MM.1S (cell line): Measurements from ENCODE around the gene UNC93B1.

ENCODE experiments used
- DNase-seq: peaks from one replicate; pipeline ENCODE4 v3.0.0-alpha.2; 2015
- H2AFZ ChIP-seq: fragments of 300-600 bp; sonication (generic); 2 replicates; pipeline ENCODE4 v1.6.0; 2016; ENCODE audit warnings: antibody characterized with exemption, low read length
- H3F3A ChIP-seq: fragments of 300-600 bp; sonication (generic); 2 replicates; pipeline ENCODE4 v1.6.1; 2016; ENCODE audit warnings: mild to moderate bottlenecking, antibody characterized with exemption, low read length, moderate library complexity, mixed read lengths; ENCODE audit not compliant: insufficient read depth
- H3K27ac ChIP-seq: fragments of 300-600 bp; sonication (generic); 2 replicates; pipeline ENCODE4 v1.5.1; 2016; ENCODE audit warnings: mild to moderate bottlenecking, low read length
- H3K27me3 ChIP-seq: fragments of 300-600 bp; sonication (generic); replicated peaks from 2 replicates; pipeline ENCODE4 v1.6.0; 2016; ENCODE audit warnings: low read length; ENCODE audit not compliant: insufficient read depth
- H3K36me3 ChIP-seq: fragments of 300-600 bp; sonication (generic); replicated peaks from 2 replicates; pipeline ENCODE4 v1.6.1; 2016; ENCODE audit warnings: mild to moderate bottlenecking, low read length, mixed read lengths; ENCODE audit not compliant: insufficient read depth
- H3K4me1 ChIP-seq: fragments of 300-600 bp; sonication (generic); 2 replicates; pipeline ENCODE4 v1.6.1; 2016; ENCODE audit warnings: low read length, mixed read lengths
- H3K4me2 ChIP-seq: fragments of 300-600 bp; sonication (generic); 2 replicates; pipeline ENCODE4 v1.6.0; 2016; ENCODE audit warnings: low read depth, low read length
- H3K4me3 ChIP-seq: fragments of 300-600 bp; sonication (generic); 2 replicates; pipeline ENCODE4 v1.5.1; 2016; ENCODE audit warnings: low read length, mixed read lengths
- H3K79me2 ChIP-seq: fragments of 300-600 bp; sonication (generic); 2 replicates; pipeline ENCODE4 v1.6.1; 2016; ENCODE audit warnings: mixed run types, low read length, mixed read lengths
- H3K9ac ChIP-seq: fragments of 300-600 bp; sonication (generic); 2 replicates; pipeline ENCODE4 v1.6.1; 2016; ENCODE audit warnings: low read length, mixed read lengths
- H3K9me2 ChIP-seq: fragments of 300-600 bp; sonication (generic); replicated peaks from 2 replicates; pipeline ENCODE4 v1.6.1; 2016; ENCODE audit warnings: mild to moderate bottlenecking, low read length, mixed read lengths; ENCODE audit not compliant: insufficient read depth
- H3K9me3 ChIP-seq: fragments of 300-600 bp; sonication (generic); replicated peaks from 2 replicates; pipeline ENCODE4 v1.6.1; 2016; ENCODE audit warnings: mild to moderate bottlenecking, low read length, mixed read lengths; ENCODE audit not compliant: insufficient read depth
- H4K20me1 ChIP-seq: fragments of 300-600 bp; sonication (generic); 2 replicates; pipeline ENCODE4 v1.6.1; 2016; ENCODE audit warnings: mild to moderate bottlenecking, low read length, moderate library complexity, mixed read lengths; ENCODE audit not compliant: insufficient read depth
- EZH2 ChIP-seq: fragments of 300-600 bp; sonication (generic); optimal IDR thresholded peaks from 2 replicates; pipeline ENCODE3; 2017; ENCODE audit warnings: low read depth, mild to moderate bottlenecking, antibody characterized with exemption, low read length, mixed read lengths
- EZH2phosphoT487 ChIP-seq: fragments of 300-600 bp; sonication (generic); IDR thresholded peaks from 2 replicates; pipeline ENCODE4 v1.6.1; 2018; ENCODE audit warnings: antibody characterized with exemption, low read length
- TF ChIP-seq, protein P1 (sequence below): fragments of 300-600 bp; sonication (generic); IDR thresholded peaks from 2 replicates; pipeline ENCODE4 v1.5.1; 2016; ENCODE audit warnings: antibody characterized with exemption, low read length, mixed read lengths

UNC93B1 gene

DNA sequence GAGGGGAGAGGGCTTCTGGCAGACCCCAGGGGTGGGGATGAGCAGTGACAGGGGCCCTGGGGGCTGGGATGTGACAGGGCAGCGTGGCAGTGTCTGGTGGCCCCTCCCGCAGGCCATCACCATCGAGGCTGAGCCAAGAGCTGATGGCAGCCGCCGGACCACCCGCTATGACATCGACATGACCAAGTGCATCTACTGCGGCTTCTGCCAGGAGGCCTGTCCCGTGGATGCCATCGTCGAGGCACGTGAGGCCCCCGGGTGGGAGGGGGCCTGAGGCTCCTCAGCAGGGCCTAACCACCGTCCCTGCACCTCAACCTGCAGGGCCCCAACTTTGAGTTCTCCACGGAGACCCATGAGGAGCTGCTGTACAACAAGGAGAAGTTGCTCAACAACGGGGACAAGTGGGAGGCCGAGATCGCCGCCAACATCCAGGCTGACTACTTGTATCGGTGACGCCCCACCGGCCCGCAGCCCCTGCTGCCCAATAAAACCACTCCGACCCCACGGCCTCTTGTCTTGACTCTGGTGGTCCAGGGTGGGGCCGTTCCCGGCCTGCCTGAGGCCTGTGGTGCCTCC lies 32.3 kb upstream of the UNC93B1 start:
- H3K27ac ChIP-seq: no peak overlapping the region
- H3K27me3 ChIP-seq: no peaks in the 10 kb centered on the region
- H3K36me3 ChIP-seq: 0 out of 2 replicates have a peak, but pooled peaks cover 2% of the 10 kb centered on the region
- H3K9ac ChIP-seq: no peak overlapping the region
- no peak for DNase-seq
- H3K4me3 ChIP-seq: no peak overlapping the region
- no peaks in the 10 kb centered on the region for H3K9me3 ChIP-seq
- H2AFZ ChIP-seq: no peak overlapping the region
- H3F3A ChIP-seq: peaks cover 27% of the 10 kb centered on the region
- no peaks in the 10 kb centered on the region; the same call in 1 of the 2 replicates for H4K20me1 ChIP-seq
- H3K4me1 ChIP-seq: peaks cover 16% of the 10 kb centered on the region
- TF ChIP-seq EZH2: no peak
- TF ChIP-seq, protein P1, sequence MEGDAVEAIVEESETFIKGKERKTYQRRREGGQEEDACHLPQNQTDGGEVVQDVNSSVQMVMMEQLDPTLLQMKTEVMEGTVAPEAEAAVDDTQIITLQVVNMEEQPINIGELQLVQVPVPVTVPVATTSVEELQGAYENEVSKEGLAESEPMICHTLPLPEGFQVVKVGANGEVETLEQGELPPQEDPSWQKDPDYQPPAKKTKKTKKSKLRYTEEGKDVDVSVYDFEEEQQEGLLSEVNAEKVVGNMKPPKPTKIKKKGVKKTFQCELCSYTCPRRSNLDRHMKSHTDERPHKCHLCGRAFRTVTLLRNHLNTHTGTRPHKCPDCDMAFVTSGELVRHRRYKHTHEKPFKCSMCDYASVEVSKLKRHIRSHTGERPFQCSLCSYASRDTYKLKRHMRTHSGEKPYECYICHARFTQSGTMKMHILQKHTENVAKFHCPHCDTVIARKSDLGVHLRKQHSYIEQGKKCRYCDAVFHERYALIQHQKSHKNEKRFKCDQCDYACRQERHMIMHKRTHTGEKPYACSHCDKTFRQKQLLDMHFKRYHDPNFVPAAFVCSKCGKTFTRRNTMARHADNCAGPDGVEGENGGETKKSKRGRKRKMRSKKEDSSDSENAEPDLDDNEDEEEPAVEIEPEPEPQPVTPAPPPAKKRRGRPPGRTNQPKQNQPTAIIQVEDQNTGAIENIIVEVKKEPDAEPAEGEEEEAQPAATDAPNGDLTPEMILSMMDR: no peak
- TF ChIP-seq EZH2phosphoT487: no peak
- H3K9me2 ChIP-seq: no peaks in the 10 kb centered on the region
- peaks cover 57% of the 10 kb centered on the region for H3K79me2 ChIP-seq
- H3K4me2 ChIP-seq: no peak overlapping the region

DNA sequence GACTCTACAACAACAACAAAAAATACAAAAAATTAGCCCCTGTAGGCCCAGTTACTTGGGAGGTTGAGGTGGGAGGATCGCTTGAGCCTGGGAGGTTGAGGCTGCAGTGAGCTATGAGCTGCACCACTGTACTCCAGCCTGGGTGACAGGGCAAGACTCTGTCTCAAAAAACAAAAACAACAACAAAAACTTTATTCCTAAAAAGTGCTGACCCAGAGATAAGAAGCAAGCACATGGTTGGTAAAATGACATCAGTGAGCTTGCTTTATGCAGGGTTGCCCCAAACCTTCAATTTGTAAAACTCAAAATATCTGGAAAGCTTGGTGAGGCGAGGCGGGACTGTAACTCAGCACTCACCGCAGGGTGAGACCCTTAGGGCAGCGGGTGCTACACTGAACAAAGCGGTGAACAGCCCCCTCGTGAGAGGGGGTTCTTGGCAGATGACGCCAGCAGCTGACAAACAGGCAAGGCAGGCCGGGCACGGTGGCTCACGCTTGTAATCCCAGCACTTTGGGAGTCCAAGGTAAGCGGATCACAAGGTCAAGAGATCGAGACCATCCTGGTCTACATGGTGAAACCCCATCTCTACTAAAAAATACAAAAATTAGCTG lies 31.5 kb upstream of the UNC93B1 start:
- Histone ChIP-seq H3F3A (peaks cover 27% of the 10 kb centered on the region), H3K27ac (no peak overlapping the region), H3K27me3 (no peaks in the 10 kb centered on the region), H3K9me2 (no peaks in the 10 kb centered on the region), H3K36me3 (0 out of 2 replicates have a peak, but pooled peaks cover 2% of the 10 kb centered on the region), H2AFZ (no peak overlapping the region), H3K79me2 (peaks cover 55% of the 10 kb centered on the region), H3K9ac (no peak overlapping the region), H4K20me1 (no peaks in the 10 kb centered on the region), H3K4me2 (no peak overlapping the region), H3K9me3 (no peaks in the 10 kb centered on the region), H3K4me3 (no peak overlapping the region), H3K4me1 (peaks cover 14% of the 10 kb centered on the region)
- TF ChIP-seq EZH2phosphoT487 (no peak), EZH2 (no peak)
- TF ChIP-seq, protein P1: no peak
- DNase-seq: no peak

DNA sequence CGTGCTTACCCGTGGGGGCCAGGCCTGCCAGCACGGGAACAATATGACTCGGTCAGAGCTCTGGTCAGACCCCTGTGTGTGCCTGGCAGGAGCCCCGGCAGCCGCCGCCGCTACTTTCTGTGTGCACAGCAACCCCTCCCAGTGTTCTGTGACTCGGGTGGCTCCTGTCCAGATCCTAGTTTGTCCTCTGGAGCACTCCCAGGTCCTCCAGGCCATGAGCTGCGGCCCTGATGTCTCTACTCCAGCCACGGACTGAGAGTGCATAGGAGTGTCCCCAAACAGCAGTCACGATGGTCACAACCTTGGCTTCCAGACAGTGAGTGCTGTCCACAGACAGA lies 29.8 kb upstream of the UNC93B1 start:
- Histone ChIP-seq H3K27me3 (no peaks in the 10 kb centered on the region), H3K9ac (no peak overlapping the region), H4K20me1 (no peaks in the 10 kb centered on the region), H2AFZ (no peak overlapping the region), H3K9me2 (no peaks in the 10 kb centered on the region), H3K36me3 (0 out of 2 replicates have a peak, but pooled peaks cover 2% of the 10 kb centered on the region), H3K4me3 (no peak overlapping the region), H3K79me2 (peaks cover 51% of the 10 kb centered on the region), H3K4me2 (no peak overlapping the region), H3K27ac (no peak overlapping the region), H3F3A (peaks cover 19% of the 10 kb centered on the region), H3K9me3 (no peaks in the 10 kb centered on the region), H3K4me1 (peaks cover 18% of the 10 kb centered on the region)
- TF ChIP-seq, protein P1: no peak
- TF ChIP-seq EZH2 (no peak), EZH2phosphoT487 (no peak)
- DNase-seq: no peak
